SK-N-MC (cell line): ENCODE results near the gene NEK11.
"Not testable (repeated sequence)": the region's sequence is repeated elsewhere in the genome, so short reads cannot be mapped to it uniquely, and the experiment has no call there.

Experiments
- EZH2 ChIP-seq: fragments of 200-600 bp; sonication (generic); IDR thresholded peaks from one replicate; pipeline ENCODE4 v1.6.1; 2017; ENCODE audit warnings: antibody characterized with exemption
- FOXP2 ChIP-seq: optimal IDR thresholded peaks from 2 replicates; pipeline ENCODE3; 2011; ENCODE audit warnings: mild to moderate bottlenecking, moderate library complexity; ENCODE audit not compliant: insufficient read depth; ENCODE audit errors: extremely low read length, control extremely low read depth
- POLR2AphosphoS5 ChIP-seq: IDR thresholded peaks from 2 replicates; pipeline ENCODE4 v1.6.1; 2012; ENCODE audit warnings: mild to moderate bottlenecking, low read depth, low read length, borderline replicate concordance

DNA sequence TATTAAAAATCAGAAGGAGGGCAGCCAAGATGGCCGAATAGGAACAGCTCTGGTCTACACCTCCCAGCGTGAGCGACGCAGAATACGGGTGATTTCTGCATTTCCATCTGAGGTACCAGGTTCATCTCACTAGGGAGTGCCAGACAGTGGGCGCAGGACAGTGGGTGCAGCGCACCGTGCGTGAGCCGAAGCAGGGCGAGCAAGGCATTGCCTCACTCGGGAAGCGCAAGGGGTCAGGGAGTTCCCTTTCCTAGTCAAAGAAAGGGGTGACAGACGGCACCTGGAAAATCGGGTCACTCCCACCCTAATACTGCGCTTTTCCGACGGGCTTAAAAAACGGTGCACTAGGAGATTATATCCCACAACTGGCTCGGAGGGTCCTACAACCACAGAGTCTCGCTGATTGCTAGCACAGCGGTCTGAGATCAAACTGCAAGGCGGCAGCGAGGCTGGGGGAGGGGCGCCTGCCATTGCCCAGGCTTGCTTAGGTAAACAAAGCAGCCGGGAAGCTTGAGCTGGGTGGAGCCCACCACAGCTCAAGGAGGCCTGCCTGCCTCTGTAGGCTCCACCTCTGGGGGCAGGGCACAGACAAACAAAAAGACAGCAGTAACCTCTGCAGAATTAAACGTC lies 304.9 kb downstream of the NEK11 start:
- not testable (repeated sequence) for TF ChIP-seq EZH2, POLR2AphosphoS5, FOXP2
